ENCODE data around the gene MAP2K1.

DNA sequence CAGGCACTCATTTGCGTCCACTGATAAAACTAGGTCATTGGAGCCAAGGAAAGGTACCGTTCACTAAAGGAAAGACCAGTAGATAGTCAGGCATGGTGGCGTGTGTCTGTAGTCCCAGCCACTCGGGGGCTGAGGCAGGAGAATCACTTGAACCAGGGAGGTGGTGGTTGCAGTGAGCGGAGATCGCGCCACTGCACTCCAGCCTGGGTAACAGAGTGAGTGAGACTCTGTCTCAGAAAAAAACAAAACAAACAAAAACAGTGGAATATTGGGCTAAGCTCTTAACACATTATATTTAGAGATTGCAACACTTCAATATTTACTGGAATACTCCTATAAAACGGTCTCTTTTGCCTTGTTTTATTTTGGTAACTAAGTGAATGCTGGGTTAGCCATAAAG lies 17.4 kb downstream of the MAP2K1 start:
- no peak for TF ChIP-seq CTCF (IDR thresholded peaks at IDR 0.05)
- TF ChIP-seq POLR2A (IDR thresholded peaks at IDR 0.05; ENCODE audit: low read depth): no peak
